Measurements from ENCODE around the gene POTEI.
"Not testable (repeated sequence)": the region's sequence is repeated elsewhere in the genome, so short reads cannot be mapped to it uniquely, and the experiment has no call there.

POTEI gene

DNA sequence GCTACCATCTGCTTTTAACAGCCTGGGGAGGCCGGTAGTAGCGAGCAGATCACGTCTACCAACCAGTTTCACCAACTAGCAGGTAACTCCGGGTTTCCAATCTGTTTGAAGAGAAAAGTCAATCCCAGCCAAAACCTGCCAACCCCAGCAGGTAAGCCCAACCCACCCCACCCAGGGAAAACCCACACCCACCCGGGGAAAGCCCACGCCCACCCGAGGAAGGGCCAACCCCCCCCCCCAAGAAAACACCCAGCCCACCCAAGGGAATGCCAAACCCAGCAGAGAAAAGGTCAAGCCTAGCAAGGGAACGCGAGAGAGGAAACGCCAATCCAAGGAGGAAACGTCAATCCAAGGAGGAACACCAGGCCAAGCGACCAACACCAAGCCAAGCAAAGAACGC, at the start of gene POTEI:
Gene POTEI (minus strand): TSS at position 101 of the 400 bp plus-strand sequence. CDS start 93 bp downstream, at position 8.
- DNase-seq (ENCODE audit: low spot score); FAIRE-seq: not testable (repeated sequence)

- not testable (repeated sequence) for DNase-seq (ENCODE audit: low spot score); FAIRE-seq
These were observed 47.3 kb upstream of the POTEI start for GRCh38 chr2:130556441-130556840.

GRCh38 chr2:130554178-130554577, 45.0 kb upstream of the POTEI start:
- not testable (repeated sequence) for DNase-seq (ENCODE audit: low spot score); FAIRE-seq

- not testable (repeated sequence) for FAIRE-seq; DNase-seq (ENCODE audit: low spot score)
These were observed 40.3 kb upstream of the POTEI start for GRCh38 chr2:130549475-130549874.

DNA sequence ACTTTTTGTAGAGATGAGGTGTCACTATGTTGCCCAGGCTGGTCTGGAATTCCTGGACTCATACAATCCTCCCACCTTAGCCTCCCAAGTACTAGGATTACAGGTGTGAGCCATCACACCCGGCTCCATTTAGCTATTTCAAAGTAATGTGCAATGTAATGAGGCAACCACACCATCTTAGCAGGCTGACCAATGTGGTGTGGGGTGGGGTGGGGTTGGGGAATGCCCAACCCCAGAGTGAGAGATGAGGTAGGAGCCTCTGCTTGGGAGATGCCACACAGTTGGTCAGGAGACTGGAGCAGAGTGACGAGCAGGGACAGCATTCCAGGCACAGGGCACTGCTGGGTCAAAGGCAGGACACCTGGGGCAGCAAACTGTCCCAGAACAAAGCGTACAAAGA, 39.3 kb upstream of the POTEI start:
- not testable (repeated sequence) for DNase-seq (ENCODE audit: low spot score)
- FAIRE-seq, result peak; percentile 90

DNA sequence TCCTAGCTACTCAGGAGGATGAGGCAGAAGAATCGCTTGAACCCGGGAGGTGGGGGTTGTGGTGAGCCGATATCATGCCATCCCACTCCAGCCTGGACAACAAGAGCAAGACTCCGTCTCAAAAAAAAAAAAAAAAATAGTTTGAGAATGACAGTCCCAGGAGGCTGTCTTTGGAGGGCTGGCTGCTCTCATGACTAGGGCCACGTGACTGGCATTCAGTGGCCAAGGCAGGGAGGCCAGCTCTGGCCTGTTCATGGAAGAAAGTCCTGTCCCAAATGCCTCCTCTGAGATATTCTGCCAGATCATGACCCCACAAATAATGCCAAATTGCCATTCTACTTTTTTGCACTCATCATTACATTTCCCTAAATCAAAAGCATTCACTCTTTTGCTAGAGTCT, 35.9 kb upstream of the POTEI start:
- not testable (repeated sequence) for FAIRE-seq; DNase-seq (ENCODE audit: low spot score)

DNA sequence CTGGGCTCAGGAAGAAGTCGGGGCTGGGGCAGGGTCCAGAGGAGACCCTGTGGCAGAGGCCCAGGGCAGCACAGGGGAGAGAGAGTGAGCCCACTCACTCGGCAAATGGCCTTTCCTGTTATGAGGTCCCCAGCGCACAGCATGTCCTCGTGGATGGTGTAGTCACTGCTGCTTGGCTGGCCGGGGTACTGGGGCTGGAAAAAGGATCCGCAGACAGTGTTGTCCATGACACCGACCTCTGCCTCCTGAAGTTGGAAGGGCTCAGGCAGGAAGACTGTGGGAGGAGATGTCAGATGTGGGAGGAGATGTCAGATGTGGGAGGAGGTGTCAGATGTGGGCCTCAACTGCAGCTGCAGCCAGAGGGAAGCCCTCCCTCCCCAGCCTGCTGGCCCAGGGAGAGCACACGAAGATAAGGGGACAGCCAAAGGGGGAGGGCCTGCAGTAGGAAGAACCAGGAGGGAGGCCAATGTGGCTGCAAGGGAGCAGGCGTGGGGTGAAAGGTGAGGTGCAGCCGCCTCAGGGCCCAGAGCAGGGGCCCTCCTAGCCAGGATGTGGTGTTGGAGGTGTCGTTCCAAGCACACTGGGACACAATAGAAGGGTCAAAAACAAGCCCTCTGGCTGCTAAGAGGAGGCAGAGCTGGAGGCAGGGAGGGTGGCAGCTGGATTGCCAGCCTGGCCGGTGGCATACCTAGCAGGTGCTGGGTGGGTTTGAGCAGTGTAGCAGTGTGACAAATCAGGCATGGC, 34.8 kb upstream of the POTEI start:
- FAIRE-seq, result peak; percentile 97
- DNase-seq (ENCODE audit: low spot score), result not testable (repeated sequence)

DNA sequence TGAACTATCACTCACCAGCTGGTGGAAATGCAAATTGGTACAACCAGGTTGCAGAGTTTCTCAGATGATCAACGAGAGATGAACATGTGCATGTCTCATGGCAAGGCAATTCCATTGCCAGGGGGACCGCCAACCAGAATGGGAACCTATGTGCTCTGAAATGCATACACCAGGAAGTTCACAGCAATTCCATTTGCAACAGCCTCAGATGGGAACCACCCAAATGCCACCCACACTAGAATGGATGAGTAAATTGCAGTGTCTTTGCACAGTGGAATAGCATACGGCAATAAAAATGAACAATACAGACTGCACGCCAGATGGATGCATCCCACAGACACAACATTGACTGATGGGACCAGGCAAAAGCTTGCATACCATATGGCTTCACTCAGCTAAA, 33.7 kb upstream of the POTEI start:
- FAIRE-seq, result peak; percentile 61
- not testable (repeated sequence) for DNase-seq (ENCODE audit: low spot score)

- DNase-seq (ENCODE audit: low spot score), result not testable (repeated sequence)
- FAIRE-seq, result peak; percentile 56
These were observed 29.1 kb upstream of the POTEI start for GRCh38 chr2:130538271-130538670.

DNA sequence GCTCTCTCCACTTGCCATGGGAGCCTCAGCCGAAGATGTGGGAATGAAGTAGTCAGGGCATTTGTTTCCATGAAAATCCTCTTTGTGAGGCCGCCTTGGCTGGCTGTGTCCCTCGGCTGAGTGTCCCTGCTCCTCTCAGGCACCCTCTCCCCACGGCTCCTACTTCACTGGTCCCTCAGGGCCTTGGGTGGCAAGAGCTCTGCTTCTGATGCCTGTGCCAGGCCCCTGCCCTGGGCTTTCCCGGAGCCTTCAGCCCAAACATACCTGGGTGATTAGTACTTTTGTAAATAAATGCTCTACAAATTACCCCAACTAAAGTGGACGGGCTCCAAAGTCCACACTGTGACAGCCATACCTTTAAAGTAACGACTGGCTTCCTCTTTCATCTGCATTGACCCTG, 27.5 kb upstream of the POTEI start:
- not testable (repeated sequence) for DNase-seq (ENCODE audit: low spot score); FAIRE-seq

DNA sequence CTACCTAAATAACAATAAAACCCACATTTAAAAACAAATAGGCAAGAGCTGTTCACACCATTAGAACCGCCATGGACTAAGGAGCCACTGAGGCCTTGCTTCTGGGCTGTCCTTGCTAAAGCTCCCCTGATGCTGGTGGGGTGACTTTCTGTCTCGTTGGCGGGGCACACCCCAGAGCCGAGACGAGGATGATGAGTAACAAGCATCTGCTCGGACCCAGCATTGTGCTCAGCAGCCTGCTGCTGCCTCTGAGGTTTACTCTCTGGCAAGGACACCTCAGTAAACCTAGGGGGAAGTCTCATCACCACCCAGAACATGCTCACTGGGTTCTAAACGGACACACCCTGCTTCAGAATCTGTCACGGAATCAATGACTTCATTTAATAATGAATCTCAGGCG, 22.5 kb upstream of the POTEI start:
- peak; percentile 68 for FAIRE-seq
- not testable (repeated sequence) for DNase-seq (ENCODE audit: low spot score)

DNA sequence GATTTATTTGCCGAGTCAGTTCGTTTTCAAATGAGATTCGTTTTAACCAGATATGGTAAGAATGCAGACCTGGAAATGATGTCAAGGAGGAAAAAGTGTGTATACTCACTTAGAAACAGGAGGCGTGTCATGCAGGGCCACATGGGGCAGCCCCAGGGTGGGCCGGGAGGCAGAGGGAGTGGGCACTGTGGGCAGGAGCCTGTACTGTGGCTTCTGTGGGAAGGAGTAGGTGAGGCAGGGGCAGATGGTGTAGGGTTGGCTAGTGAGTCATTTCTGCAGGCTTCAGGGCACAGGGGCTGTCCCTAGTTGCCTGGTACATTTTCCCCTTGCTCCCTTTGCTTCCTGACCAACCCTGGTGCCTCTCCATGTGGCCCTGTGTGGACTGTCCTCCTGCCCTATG, 22.1 kb upstream of the POTEI start:
- FAIRE-seq; DNase-seq (ENCODE audit: low spot score): not testable (repeated sequence)

- not testable (repeated sequence) for DNase-seq (ENCODE audit: low spot score); FAIRE-seq
These were observed 21.1 kb upstream of the POTEI start for GRCh38 chr2:130530212-130530611.

DNA sequence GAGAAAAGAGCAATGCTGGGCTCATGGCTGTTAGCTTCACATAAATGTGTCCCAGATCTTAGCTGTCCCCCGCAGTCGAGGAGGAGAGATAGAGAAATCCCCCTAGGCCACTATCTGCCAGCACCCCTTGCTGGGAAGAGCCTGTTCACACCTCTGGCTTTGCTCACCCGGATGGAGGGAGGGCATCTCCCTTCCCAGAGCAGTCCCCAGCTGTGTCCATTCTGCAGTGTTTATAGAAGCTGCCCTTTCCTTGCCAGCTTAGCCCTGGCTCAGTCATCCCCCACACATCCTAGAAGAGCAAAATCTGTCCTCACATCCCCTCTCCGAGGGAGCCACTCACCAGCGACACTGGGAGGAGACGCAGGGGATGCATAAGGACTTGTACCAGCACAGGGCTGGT, 20.4 kb upstream of the POTEI start:
- not testable (repeated sequence) for DNase-seq (ENCODE audit: low spot score)
- peak; percentile 30 for FAIRE-seq

DNA sequence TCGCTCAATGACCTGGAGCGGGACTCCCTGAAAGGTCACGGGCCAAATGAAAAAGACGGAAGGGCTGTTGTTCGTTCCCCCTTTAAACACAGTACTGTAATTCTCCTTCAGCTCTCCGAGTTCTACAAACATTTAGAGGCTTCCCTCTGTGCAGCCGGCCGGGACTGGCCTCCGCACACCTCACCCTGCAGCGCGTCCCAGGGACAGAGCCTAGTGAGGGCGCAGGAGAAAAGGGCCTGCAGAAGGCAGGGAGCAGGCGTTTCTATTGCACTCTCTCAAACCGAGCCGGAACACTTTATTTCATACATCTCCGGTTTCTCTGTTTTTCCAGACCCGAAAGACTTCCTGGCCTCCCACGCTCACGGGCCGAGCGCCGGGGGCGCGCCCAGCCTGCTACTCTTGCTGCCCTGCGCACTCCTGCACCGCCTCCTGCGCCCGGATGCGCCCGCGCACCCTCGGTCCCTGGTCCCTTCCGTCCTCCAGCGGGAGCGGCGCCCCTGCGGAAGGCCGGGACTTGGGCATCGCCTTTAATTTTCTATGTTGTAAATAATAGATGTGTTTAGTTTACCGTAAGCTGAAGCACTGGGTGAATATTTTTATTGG, 18.3 kb upstream of the POTEI start:
- FAIRE-seq; DNase-seq (ENCODE audit: low spot score): not testable (repeated sequence)

GRCh38 chr2:130522390-130522789, 13.3 kb upstream of the POTEI start:
- peak; percentile 27 for FAIRE-seq

DNA sequence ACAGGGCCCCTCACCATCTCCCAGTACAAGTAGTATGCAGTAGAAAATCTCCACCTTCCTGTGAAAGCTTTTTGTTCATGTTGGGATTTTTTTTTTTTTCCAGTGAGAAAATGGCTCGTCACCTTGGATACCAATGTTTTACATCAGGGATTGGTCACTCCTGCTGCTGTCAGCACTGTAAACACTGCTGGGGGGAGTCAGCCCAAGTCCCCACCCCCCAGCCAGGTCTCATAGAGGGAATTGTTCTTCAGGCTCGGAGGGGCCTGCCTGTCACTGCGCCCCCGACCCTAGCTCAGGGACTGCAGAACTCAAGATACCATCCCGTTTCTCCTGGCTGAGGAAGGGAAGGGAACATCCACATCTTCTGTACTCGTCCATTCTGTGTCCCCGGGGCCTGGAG, 11.9 kb upstream of the POTEI start, which contains the start of gene CFC1B:
Gene CFC1B (plus strand): TSS at position 231 of the 400 bp plus-strand sequence. CDS start 263 bp downstream, outside the sequence.
- not testable (repeated sequence) for DNase-seq (ENCODE audit: low spot score); FAIRE-seq

More at GRCh38 chr2:130522390-130522789, 13.3 kb upstream of the POTEI start:
- DNase-seq (ENCODE audit: low spot score), result not testable (repeated sequence)

DNA sequence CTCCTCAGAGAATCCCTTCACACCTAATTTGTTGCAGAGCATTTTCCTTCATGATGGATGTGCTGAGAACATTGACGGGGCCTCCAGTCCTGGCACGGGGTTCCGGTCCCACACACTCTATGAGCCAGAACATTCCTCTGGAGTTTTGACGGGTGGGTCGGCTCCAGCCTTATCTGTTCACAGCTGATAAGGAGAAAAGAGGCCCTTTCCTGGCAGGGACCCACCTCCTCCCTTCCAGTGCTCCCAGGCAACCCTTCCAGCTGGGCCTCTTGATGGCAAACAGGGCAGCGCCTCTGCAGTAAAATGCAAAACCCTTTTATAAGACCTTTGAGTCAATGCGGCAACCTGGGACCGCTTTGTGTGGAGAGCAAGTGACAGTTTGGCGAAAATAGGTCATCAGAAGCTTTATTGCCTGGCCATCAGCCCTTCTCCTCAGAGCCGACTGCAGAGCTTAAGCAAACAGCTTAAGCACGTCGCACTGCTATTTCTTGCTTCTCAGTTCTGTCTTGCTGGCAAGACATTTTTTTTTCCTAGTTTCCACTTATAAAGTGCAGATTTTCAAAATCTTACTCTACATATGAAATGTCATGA, 9.5 kb upstream of the POTEI start:
- not testable (repeated sequence) for FAIRE-seq; DNase-seq (ENCODE audit: low spot score)

- FAIRE-seq; DNase-seq (ENCODE audit: low spot score): not testable (repeated sequence)
These were observed 2.8 kb upstream of the POTEI start for GRCh38 chr2:130511747-130512451.

DNA sequence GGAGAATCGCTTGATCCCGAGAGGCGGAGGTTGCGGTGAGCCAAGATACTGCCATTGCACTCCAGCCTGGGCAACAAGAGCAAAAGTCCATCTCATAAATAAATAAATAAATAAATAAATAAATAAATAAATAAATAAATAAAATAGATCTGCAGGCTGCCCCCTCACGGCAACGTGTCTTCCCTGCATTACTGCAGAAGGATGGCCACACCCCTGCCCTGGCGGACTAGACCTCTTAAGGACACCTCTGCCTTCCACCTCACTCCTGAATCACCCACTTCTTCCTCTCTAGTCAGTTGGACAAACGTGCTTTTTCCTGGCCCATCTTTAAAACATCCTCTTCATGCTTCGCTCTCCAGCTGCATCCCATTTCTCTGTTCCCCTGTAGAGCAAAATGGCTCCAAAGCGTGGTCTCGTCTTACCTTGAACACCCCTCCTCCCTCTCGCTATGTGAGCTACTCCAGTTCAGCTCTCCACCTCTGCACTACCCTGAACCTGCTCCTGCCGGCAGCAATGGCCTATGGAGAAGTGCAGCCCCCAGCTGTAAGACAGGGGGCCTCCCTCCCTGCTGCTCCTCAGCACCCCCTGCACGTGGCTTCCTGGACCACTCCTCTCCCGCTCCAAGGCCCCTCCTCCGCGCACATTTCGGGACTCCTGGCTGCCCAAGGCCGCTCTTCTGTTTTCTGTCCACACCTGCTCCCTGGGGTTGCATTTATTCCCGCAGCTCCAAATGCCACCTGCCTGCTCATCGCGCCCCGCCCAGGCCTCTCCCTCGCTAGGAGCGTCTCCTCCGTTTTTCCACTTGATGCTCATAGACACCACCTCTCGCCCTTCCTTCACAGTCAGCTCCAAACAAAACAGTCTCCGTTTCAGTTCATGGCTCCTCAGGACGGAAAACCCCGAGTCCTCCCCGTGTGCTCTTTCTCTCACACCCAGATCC, 1.9 kb upstream of the POTEI start:
- peak; percentile 5 for FAIRE-seq

More for the DNA sequence above, 1.9 kb upstream of the POTEI start:
- not testable (repeated sequence) for DNase-seq (ENCODE audit: low spot score)

Data from urothelium cell line (cell line).